Vagina (tissue), 2 donors: ENCODE results near the gene OR8U1. TPM values are rescaled to one million over a fixed set of nuclear protein-coding genes. Genes with fewer than 3 reads are reported as not detected.
"Not testable (repeated sequence)": the region's sequence is repeated elsewhere in the genome, so short reads cannot be mapped to it uniquely, and the experiment has no call there.

ENCODE experiments used
- DNase-seq, 2 donors: peaks; one replicate each; pipeline ENCODE4 v3.0.0-alpha.2; 2017; ENCODE audit errors: extremely low spot score in 2 of 2
- H3K27ac ChIP-seq: fragments of 200-600 bp; sonication (generic); one replicate; pipeline ENCODE4 v1.5.1; 2019
- H3K27me3 ChIP-seq: fragments of 200-600 bp; sonication (generic); one replicate; pipeline ENCODE4 v1.5.1; 2019
- H3K36me3 ChIP-seq, 2 donors: fragments of 200-600 bp; sonication (generic); one replicate each; pipeline ENCODE4 v1.5.1; 2017 to 2019
- H3K4me1 ChIP-seq: fragments of 200-600 bp; sonication (generic); one replicate; pipeline ENCODE4 v1.5.1; 2019
- H3K4me3 ChIP-seq, 2 donors: fragments of 200-600 bp; sonication (generic); 1 replicate in 1 of 2; 2 replicates in 1 of 2; pipeline ENCODE4 v1.5.1; 2016 to 2019
- H3K9me3 ChIP-seq: fragments of 200-600 bp; sonication (generic); one replicate; pipeline ENCODE4 v1.5.1; 2019
- POLR2A ChIP-seq, 2 donors: fragments of 450-650 bp; IDR thresholded peaks; one replicate each; pipeline ENCODE4 v1.6.1; 2017; ENCODE audit warnings: antibody characterized with exemption in 2 of 2, mild to moderate bottlenecking in 2 of 2, moderate library complexity in 2 of 2
- POLR2AphosphoS5 ChIP-seq, 2 donors: sonication (generic); formaldehyde crosslinking; IDR thresholded peaks; one replicate each; pipeline ENCODE4 v1.9.0; 2017; ENCODE audit warnings: antibody characterized with exemption in 2 of 2, mild to moderate bottlenecking in 2 of 2, low read depth in 1 of 2; ENCODE audit not compliant: insufficient read depth in 1 of 2
- intact Hi-C: fragments of 100-400 bp; cut with DNase I; formaldehyde crosslinking; loops from one replicate; pipeline ENCODE4 v1.15.1; 2023
- total RNA-seq: library from RNA; depleted of rRNA; stranded (reverse); fragments of >200 nt; gene quantifications from one replicate; pipeline ENCODE4 v1.2.3, GENCODE V29; 2016
- TF ChIP-seq, protein P1 (sequence below), 3 experiments: fragments of 450-650 bp in 2 of 3; fragments of 200-600 bp in 1 of 3; sonication (generic) in 1 of 3; IDR thresholded peaks; one replicate each; pipeline ENCODE4 v1.5.1; 2017 to 2019; ENCODE audit warnings: antibody characterized with exemption in 3 of 3, mild to moderate bottlenecking in 2 of 3, moderate library complexity in 2 of 3

OR8U1 gene
- total RNA-seq, 1 donor from 2014 or later: not detected

DNA sequence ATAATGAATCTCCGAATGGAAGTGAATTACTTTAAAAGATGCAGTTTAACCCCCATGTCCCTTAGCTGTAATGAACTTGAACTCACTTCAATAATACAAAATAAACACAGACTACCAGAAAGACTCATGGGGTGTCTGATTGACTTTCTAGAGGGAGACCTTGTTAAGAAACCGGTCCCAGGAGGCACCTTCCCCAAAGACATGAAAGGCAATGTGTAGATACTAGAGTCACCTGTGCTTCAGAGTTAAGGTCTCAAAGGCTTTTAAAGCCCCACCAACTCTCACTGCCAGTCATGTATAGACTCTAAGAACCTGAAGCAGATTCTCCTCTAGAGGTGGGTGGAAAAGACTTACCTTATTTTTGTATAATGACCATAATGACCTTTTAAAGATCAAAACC is 21.4 kb upstream of the OR8U1 start, which contains the start of gene OR8J1:
TSS of gene OR8J1 (plus strand) at position 301 of the 400 bp plus-strand sequence. CDS start 5,956 bp downstream, outside the sequence.
- TF ChIP-seq POLR2A (IDR thresholded peaks at IDR 0.05) (no peak), POLR2AphosphoS5 (IDR thresholded peaks at IDR 0.05; ENCODE audit: insufficient read depth in 1 of 2, low read depth in 1 of 2) (no peak)
- TF ChIP-seq, protein P1, sequence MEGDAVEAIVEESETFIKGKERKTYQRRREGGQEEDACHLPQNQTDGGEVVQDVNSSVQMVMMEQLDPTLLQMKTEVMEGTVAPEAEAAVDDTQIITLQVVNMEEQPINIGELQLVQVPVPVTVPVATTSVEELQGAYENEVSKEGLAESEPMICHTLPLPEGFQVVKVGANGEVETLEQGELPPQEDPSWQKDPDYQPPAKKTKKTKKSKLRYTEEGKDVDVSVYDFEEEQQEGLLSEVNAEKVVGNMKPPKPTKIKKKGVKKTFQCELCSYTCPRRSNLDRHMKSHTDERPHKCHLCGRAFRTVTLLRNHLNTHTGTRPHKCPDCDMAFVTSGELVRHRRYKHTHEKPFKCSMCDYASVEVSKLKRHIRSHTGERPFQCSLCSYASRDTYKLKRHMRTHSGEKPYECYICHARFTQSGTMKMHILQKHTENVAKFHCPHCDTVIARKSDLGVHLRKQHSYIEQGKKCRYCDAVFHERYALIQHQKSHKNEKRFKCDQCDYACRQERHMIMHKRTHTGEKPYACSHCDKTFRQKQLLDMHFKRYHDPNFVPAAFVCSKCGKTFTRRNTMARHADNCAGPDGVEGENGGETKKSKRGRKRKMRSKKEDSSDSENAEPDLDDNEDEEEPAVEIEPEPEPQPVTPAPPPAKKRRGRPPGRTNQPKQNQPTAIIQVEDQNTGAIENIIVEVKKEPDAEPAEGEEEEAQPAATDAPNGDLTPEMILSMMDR (IDR thresholded peaks at IDR 0.05): no peak
- intact Hi-C loops: no loop called here
- no peaks in the 10 kb centered on the region for H3K4me1 ChIP-seq

DNA sequence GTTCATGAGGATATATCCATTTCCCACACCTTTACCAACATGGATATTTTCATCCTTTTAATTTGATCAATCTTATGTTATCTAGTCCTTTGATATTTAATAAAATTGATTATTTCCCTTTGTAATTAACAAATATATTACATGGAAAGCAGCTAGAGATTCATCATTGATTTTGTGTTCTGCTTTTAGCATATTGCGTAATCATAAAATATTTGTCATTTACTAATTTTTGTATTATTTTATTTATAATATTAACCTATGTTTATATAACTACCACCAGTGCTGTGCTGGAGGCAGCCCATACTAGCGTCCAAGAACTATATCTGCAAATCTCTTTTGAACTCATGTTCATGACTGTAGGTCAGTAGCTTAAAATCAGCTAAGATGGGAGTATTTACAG is 4.7 kb downstream of the OR8U1 start:
- intact Hi-C loops: no loop called here
- H3K36me3 ChIP-seq: no peaks in the 10 kb centered on the region
- no peak overlapping the region for H3K4me3 ChIP-seq
- TF ChIP-seq POLR2AphosphoS5 (IDR thresholded peaks at IDR 0.05; ENCODE audit: insufficient read depth in 1 of 2, low read depth in 1 of 2): no peak
- no peak for TF ChIP-seq POLR2A (IDR thresholded peaks at IDR 0.05)
- TF ChIP-seq, protein P1 (IDR thresholded peaks at IDR 0.05): no peak
- no peaks in the 10 kb centered on the region for H3K27me3 ChIP-seq
- H3K9me3 ChIP-seq: no peaks in the 10 kb centered on the region
- no peak for DNase-seq
- no peaks in the 10 kb centered on the region for H3K4me1 ChIP-seq
- H3K27ac ChIP-seq: no peak overlapping the region

More for the DNA sequence above, 21.4 kb upstream of the OR8U1 start, which contains the start of gene OR8J1:
- no peak within 1 kb of the TSS for H3K4me3 ChIP-seq
- H3K9me3 ChIP-seq: no peaks in the 10 kb centered on the region
- H3K36me3 ChIP-seq: no peaks in the 10 kb centered on the region
- DNase-seq: no peak
- H3K27me3 ChIP-seq: no peaks in the 10 kb centered on the region
- H3K27ac ChIP-seq: no peak within 1 kb of the TSS

DNA sequence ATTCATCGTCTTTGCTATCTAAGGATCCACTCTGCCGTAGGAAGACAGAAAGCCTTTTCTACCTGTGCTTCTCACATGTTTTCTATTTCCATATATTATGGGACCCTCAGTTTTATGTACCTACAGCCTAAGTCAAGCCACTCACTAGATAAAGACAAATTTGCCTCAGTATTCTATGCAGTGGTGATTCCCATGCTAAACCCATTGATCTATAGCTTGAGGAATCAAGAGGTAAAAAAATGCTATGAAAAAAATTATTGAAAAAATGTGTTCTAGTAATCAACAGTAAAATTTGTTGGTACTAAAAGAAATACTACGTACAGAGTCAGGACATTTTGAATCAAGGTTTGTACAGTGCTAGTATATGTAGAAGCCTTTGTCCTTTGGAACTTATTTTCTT is 19.0 kb downstream of the OR8U1 start:
- no peak for TF ChIP-seq POLR2A (IDR thresholded peaks at IDR 0.05)
- TF ChIP-seq, protein P1 (IDR thresholded peaks at IDR 0.05): no peak
- no peak for TF ChIP-seq POLR2AphosphoS5 (IDR thresholded peaks at IDR 0.05; ENCODE audit: insufficient read depth in 1 of 2, low read depth in 1 of 2)
- Histone ChIP-seq H3K4me3 (no peak overlapping the region), H3K36me3 (no peaks in the 10 kb centered on the region), H3K27ac (no peak overlapping the region), H3K4me1 (no peaks in the 10 kb centered on the region), H3K27me3 (no peaks in the 10 kb centered on the region), H3K9me3 (no peaks in the 10 kb centered on the region)
- intact Hi-C loops: no loop called here
- DNase-seq: no peak

DNA sequence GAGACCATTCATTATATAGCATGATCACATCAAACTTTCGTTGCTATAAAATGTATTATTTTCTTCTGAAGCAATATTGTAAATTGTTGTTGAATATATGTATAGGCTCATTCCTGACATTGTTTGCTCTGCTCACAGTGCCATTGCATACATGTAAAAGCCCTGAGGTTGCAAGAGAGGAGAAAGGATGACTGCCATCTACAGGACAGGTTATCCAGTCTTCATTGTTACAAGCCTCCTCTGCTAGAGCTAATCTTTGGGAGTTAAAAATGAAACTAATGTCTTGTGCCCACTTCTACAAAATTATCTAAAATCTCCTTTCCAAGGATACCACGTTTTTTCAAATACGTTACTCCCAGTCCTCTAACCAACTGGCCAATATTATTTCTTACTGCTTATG is 20.6 kb downstream of the OR8U1 start:
- no peak for DNase-seq
- Histone ChIP-seq H3K4me3 (no peak overlapping the region), H3K9me3 (no peaks in the 10 kb centered on the region), H3K27ac (no peak overlapping the region), H3K4me1 (no peaks in the 10 kb centered on the region), H3K27me3 (no peaks in the 10 kb centered on the region), H3K36me3 (no peaks in the 10 kb centered on the region)
- intact Hi-C loops: no loop called here
- no peak for TF ChIP-seq POLR2AphosphoS5 (IDR thresholded peaks at IDR 0.05; ENCODE audit: insufficient read depth in 1 of 2, low read depth in 1 of 2)
- TF ChIP-seq, protein P1 (IDR thresholded peaks at IDR 0.05): no peak
- no peak for TF ChIP-seq POLR2A (IDR thresholded peaks at IDR 0.05)

DNA sequence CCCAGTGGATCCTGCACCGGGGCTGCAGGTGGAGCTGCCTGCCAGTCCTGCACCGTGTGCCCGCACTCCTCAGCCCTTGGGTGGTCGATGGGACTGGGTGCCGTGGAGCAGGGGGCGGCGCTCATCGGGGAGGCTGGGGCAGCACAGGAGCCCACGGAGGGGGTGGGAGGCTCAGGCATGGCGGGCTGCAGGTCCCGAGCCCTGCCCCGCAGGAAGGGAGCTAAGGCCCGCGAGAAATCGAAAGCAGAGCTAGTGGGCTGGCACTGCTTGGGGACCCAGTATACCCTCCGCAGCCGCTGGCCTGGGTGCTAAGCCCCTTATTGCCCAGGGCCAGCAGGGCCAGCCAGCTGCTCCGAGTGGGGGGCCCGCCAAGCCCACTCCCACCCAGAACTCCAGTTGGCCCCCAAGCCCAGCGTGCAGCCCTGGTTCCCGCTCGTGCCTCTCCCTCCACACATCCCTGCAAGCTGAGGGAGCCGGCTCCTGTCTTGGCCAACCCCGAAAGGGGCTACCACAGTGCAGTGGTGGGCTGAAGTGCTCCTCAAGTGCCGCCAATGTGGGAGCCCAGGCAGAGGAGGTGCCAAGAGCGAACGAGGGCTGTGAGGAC is 26.5 kb downstream of the OR8U1 start:
- H3K4me3 ChIP-seq, H3K27ac ChIP-seq, intact Hi-C loops, H3K9me3 ChIP-seq, H3K36me3 ChIP-seq, H3K27me3 ChIP-seq, DNase-seq, H3K4me1 ChIP-seq: not testable (repeated sequence)
